Kidney (tissue), 14 donors: ENCODE data around the gene TSSC4. TPM values are rescaled to one million over a fixed set of nuclear protein-coding genes. Genes with fewer than 3 reads are reported as not detected.

Source experiments
- DNase-seq, 5 donors: peaks; one replicate each; pipeline ENCODE4 v3.0.0-alpha.2; 2013 to 2020
- FAIRE-seq: peaks from 2 replicates; lab custom pipeline; 2012; peaks lifted over from hg19 to GRCh38; lab: Jason Lieb, UNC
- H3K27ac ChIP-seq, 2 donors: one replicate each; pipeline ENCODE4 v1.7.0; 2013; ENCODE audit warnings: low read depth in 2 of 2, low read length in 2 of 2, inconsistent platforms in 1 of 2
- H3K27me3 ChIP-seq: one replicate; pipeline ENCODE4 v1.7.1; 2013; ENCODE audit warnings: low read length, inconsistent platforms; ENCODE audit not compliant: control insufficient read depth, insufficient read depth
- H3K36me3 ChIP-seq, 3 donors: one replicate each; pipeline versions ENCODE4 v1.7.0 to v1.7.1; 2013; ENCODE audit warnings: low read length in 3 of 3, control low read depth in 1 of 3, inconsistent platforms in 1 of 3; ENCODE audit not compliant: insufficient read depth in 3 of 3, control insufficient read depth in 2 of 3
- H3K4me1 ChIP-seq, 3 donors: one replicate each; pipeline versions ENCODE4 v1.7.0 to v1.7.1; 2013; ENCODE audit warnings: low read length in 3 of 3, inconsistent platforms in 1 of 3, low read depth in 1 of 3; ENCODE audit not compliant: control insufficient read depth in 2 of 3, insufficient read depth in 2 of 3
- H3K4me3 ChIP-seq, 3 donors: one replicate each; pipeline versions ENCODE4 v1.7.0 to v1.8.1; 2013; ENCODE audit warnings: low read length in 3 of 3, control low read depth in 1 of 3, inconsistent platforms in 1 of 3
- H3K9ac ChIP-seq, 3 donors: one replicate each; pipeline versions ENCODE4 v1.7.0 to v1.7.1; 2013; ENCODE audit warnings: low read length in 3 of 3, control low read depth in 1 of 3, inconsistent platforms in 1 of 3
- H3K9me3 ChIP-seq, 3 donors: one replicate each; pipeline versions ENCODE4 v1.7.0 to v1.7.1; 2013; ENCODE audit warnings: low read length in 3 of 3, control low read depth in 1 of 3, inconsistent platforms in 1 of 3; ENCODE audit not compliant: control insufficient read depth in 2 of 3, insufficient read depth in 1 of 3
- CTCF ChIP-seq: IDR thresholded peaks from 3 replicates; pipeline ENCODE4 v1.5.1; 2012; ENCODE audit warnings: mild to moderate bottlenecking, moderate library complexity, borderline replicate concordance; ENCODE audit not compliant: insufficient read depth; ENCODE audit errors: extremely low read depth
- intact Hi-C: fragments of 100-400 bp; cut with DNase I; formaldehyde crosslinking; loops from one replicate; pipeline ENCODE4 v1.11.1; 2022
- polyA plus RNA-seq: library from polyadenylated mRNA; stranded (reverse); fragments of 350-450 nt; fragmentation: Illumina TruSeq; extraction: RNeasy Lipid Tissue Mini Kit (QIAGEN cat#74804); gene quantifications from one replicate; pipeline ENCODE4 v1.2.3, GENCODE V29; 2014; ENCODE audit warnings: low read depth, low replicate concordance; ENCODE audit not compliant: insufficient read depth
- total RNA-seq: library from RNA; stranded (reverse); fragmentation: NEBNext Ultra II Directional; extraction: Animal tissue kit (Norgen Biotek cat#: 25700); gene quantifications from one replicate; pipeline ENCODE4 v1.2.1, GENCODE V29; 2021
- donor health status: control.
- donor health status: control.
- donor health status: control.
- donor health status: control.
- donor health status: control.
- donor health status: DM: yes; HTN: yes; CAD: no.
- donor health status: Normal renal cell carcinoma (clear cell type).

Gene TSSC4
- total and polyA plus RNA-seq, 2 donors from 2014 or later: 42.3 to 51.4 TPM

- Histone ChIP-seq H3K4me3 (no peak overlapping the region), H3K27me3 (no peaks in the 10 kb centered on the region), H3K9me3 (no peaks in the 10 kb centered on the region), H3K9ac (no peak overlapping the region), H3K4me1 (peaks cover 0 to 51% (median 38%) of the 10 kb centered on the region in 3 donors), H3K36me3 (peaks cover 0 to 5% (median 0%) of the 10 kb centered on the region in 3 donors), H3K27ac (peak overlapping the region; percentile 19 to 36)
- FAIRE-seq (no peak), DNase-seq (peak in 1 of 5 donors; percentile 73)
- TF ChIP-seq CTCF: no peak
- intact Hi-C loops: no loop called here
These were observed 10.3 kb upstream of the TSSC4 start for GRCh38 chr11:2390091-2390724.

- Histone ChIP-seq H3K9me3 (no peaks in the 10 kb centered on the region), H3K9ac (no peak overlapping the region), H3K4me3 (no peak overlapping the region), H3K36me3 (peaks cover 0 to 5% (median 0%) of the 10 kb centered on the region in 3 donors), H3K27me3 (no peaks in the 10 kb centered on the region), H3K27ac (peak overlapping the region in 1 of 2 donors; percentile 19), H3K4me1 (peaks cover 0 to 46% (median 35%) of the 10 kb centered on the region in 3 donors)
- FAIRE-seq (no peak), DNase-seq (peak in 1 of 5 donors; percentile 90)
- intact Hi-C loops: no loop called here
- no peak for TF ChIP-seq CTCF
These were observed 9.8 kb upstream of the TSSC4 start for GRCh38 chr11:2390725-2391151.

GRCh38 chr11:2391181-2391975 is 9.2 kb upstream of the TSSC4 start:
- Histone ChIP-seq H3K4me1 (peaks cover 0 to 41% (median 28%) of the 10 kb centered on the region in 3 donors), H3K9ac (no peak overlapping the region), H3K4me3 (no peak overlapping the region), H3K27ac (no peak overlapping the region), H3K9me3 (no peaks in the 10 kb centered on the region), H3K27me3 (no peaks in the 10 kb centered on the region), H3K36me3 (peaks cover 0 to 5% (median 3%) of the 10 kb centered on the region in 3 donors)
- intact Hi-C loops: no loop called here
- FAIRE-seq: no peak
- peak in 1 of 5 donors; percentile 73 for DNase-seq
- TF ChIP-seq CTCF: no peak
